B cell (primary cell): Measurements from ENCODE around the gene LRRC4C. TPM values are rescaled to one million over a fixed set of nuclear protein-coding genes. Genes with fewer than 3 reads are reported as not detected.

Source experiments
- ATAC-seq: fragments of 200-7000 bp; cut with Tn5 transposase; one replicate; pipeline ENCODE4 v1.10.0; 2021; ENCODE audit warnings: low read depth, mild to moderate bottlenecking, moderate number of reproducible peaks, moderate library complexity
- CTCF ChIA-PET: fragments of 350-600 bp; sonication (Branson Sonifier 250); formaldehyde crosslinking; loops from one replicate; lab custom pipeline; 2021; ENCODE audit warnings: antibody characterized with exemption, inconsistent platforms; lab: Charles Lee
- POLR2A ChIA-PET: fragments of 350-600 bp; sonication (Branson Sonifier 250); formaldehyde crosslinking; loops from one replicate; lab custom pipeline; 2021; ENCODE audit warnings: antibody characterized with exemption; lab: Charles Lee
- DNase-seq: peaks from one replicate; pipeline ENCODE4 v3.0.0; 2013
- H2AFZ ChIP-seq: 2 replicates; pipeline ENCODE4 v1.6.1; 2012; ENCODE audit warnings: mild to moderate bottlenecking, low read depth, low read length; ENCODE audit not compliant: insufficient read depth, poor library complexity, severe bottlenecking
- H3K27ac ChIP-seq, 2 donors: 1 replicate in 1 of 2; 2 replicates in 1 of 2; pipeline ENCODE4 v1.5.1; 2012 to 2013; ENCODE audit warnings: low read length in 2 of 2, mild to moderate bottlenecking in 2 of 2, moderate library complexity in 1 of 2
- H3K27me3 ChIP-seq, 4 experiments: fragments of 200-600 bp in 1 of 4; sonication (generic) in 1 of 4; replicated peaks in 1 of 4; 1 replicate in 2 of 4; 2 replicates in 2 of 4; pipeline versions ENCODE4 v1.6.1 to v1.7.0; 2013 to 2016; ENCODE audit warnings: low read length in 3 of 4, mild to moderate bottlenecking in 2 of 4, mixed read lengths in 1 of 4, moderate library complexity in 1 of 4; ENCODE audit not compliant: insufficient read depth in 4 of 4, control insufficient read depth in 3 of 4; ENCODE audit errors: control extremely low read depth in 1 of 4
- H3K36me3 ChIP-seq, 2 experiments: replicated peaks in 1 of 2; 1 replicate in 1 of 2; 2 replicates in 1 of 2; pipeline versions ENCODE4 v1.6.1 to v1.7.1; 2013; ENCODE audit warnings: low read length in 1 of 2; ENCODE audit not compliant: insufficient read depth in 2 of 2, control insufficient read depth in 1 of 2; ENCODE audit errors: control extremely low read depth in 1 of 2, extremely low read depth in 1 of 2
- H3K4me1 ChIP-seq, 2 donors: fragments of 200-600 bp in 1 of 2; sonication (generic) in 1 of 2; 1 replicate in 1 of 2; 2 replicates in 1 of 2; pipeline versions ENCODE4 v1.5.1 to v1.6.1; 2013 to 2017; ENCODE audit warnings: low read length in 2 of 2; ENCODE audit not compliant: control insufficient read depth in 2 of 2, insufficient read depth in 2 of 2
- H3K4me2 ChIP-seq: replicated peaks from 2 replicates; pipeline ENCODE3; 2012; ENCODE audit warnings: mild to moderate bottlenecking, low read depth, low read length; ENCODE audit not compliant: poor library complexity, severe bottlenecking
- H3K4me3 ChIP-seq, 5 experiments: fragments of 200-600 bp in 1 of 5; sonication (generic) in 1 of 5; 1 replicate in 3 of 5; 2 replicates in 2 of 5; pipeline versions ENCODE4 v1.5.1 to v1.7.0; 2011 to 2016; ENCODE audit warnings: low read length in 4 of 5, mild to moderate bottlenecking in 4 of 5, low read depth in 2 of 5, control low read depth in 1 of 5, moderate library complexity in 1 of 5; ENCODE audit not compliant: insufficient read depth in 1 of 5; ENCODE audit errors: control extremely low read depth in 1 of 5, extremely low read depth in 1 of 5
- H3K79me2 ChIP-seq: fragments of 200-600 bp; sonication (generic); one replicate; pipeline ENCODE4 v1.6.0; 2016; ENCODE audit warnings: low read length; ENCODE audit not compliant: control insufficient read depth, insufficient read depth
- H3K9ac ChIP-seq: fragments of 200-600 bp; sonication (generic); 2 replicates; pipeline ENCODE4 v1.6.1; 2017; ENCODE audit warnings: mild to moderate bottlenecking, low read length, moderate library complexity
- H3K9me3 ChIP-seq, 3 donors: one replicate each; pipeline versions ENCODE4 v1.6.1 to v1.7.1; 2013; ENCODE audit warnings: low read length in 2 of 3; ENCODE audit not compliant: control insufficient read depth in 2 of 3, insufficient read depth in 1 of 3; ENCODE audit errors: control extremely low read depth in 1 of 3
- H4K20me1 ChIP-seq: 2 replicates; pipeline ENCODE4 v1.6.0; 2012; ENCODE audit warnings: mild to moderate bottlenecking, low read length; ENCODE audit not compliant: insufficient read depth, control insufficient read depth, poor library complexity, severe bottlenecking
- H3K27ac Mint-ChIP-seq: one replicate; pipeline ENCODE4 v1.8.0; 2021; ENCODE audit warnings: mixed read lengths
- H3K27me3 Mint-ChIP-seq: one replicate; pipeline ENCODE4 v1.8.0; 2021; ENCODE audit warnings: mixed read lengths
- H3K4me1 Mint-ChIP-seq: one replicate; pipeline ENCODE4 v1.8.0; 2021; ENCODE audit warnings: mixed read lengths
- H3K4me3 Mint-ChIP-seq: one replicate; pipeline ENCODE4 v1.8.0; 2021; ENCODE audit warnings: mixed read lengths
- H3K9me3 Mint-ChIP-seq: one replicate; pipeline ENCODE4 v1.8.0; 2022; ENCODE audit warnings: mixed read lengths; ENCODE audit not compliant: insufficient read depth
- CTCF ChIP-seq: fragments of 200-600 bp; IDR thresholded peaks from one replicate; pipeline ENCODE4 v1.8.0; 2022; ENCODE audit warnings: antibody characterized with exemption, mild to moderate bottlenecking
- EZH2 ChIP-seq: IDR thresholded peaks from 2 replicates; pipeline ENCODE4 v1.6.1; 2012; ENCODE audit warnings: borderline replicate concordance, low read depth, mild to moderate bottlenecking, moderate library complexity, low read length; ENCODE audit not compliant: insufficient read depth, poor library complexity, severe bottlenecking
- WGBS: methylation state at CpG from one replicate; pipeline ENCODE4 v1.1.5; 2013; ENCODE audit warnings: missing lambda C conversion rate; ENCODE audit not compliant: insufficient coverage; 5-methylcytosine and 5-hydroxymethylcytosine counted together
- intact Hi-C: fragments of 100-400 bp; cut with micrococcal nuclease; formaldehyde crosslinking; loops from one replicate; pipeline ENCODE4 v1.10.0; 2022
- polyA plus RNA-seq: library from polyadenylated mRNA; depleted of rRNA; stranded (reverse); fragments of >200 nt; gene quantifications from 2 replicates; pipeline ENCODE4 v1.2.3, GENCODE V29; 2012
- total RNA-seq, 2 donors: library from RNA; stranded (reverse); fragments of 120-200 nt in 1 of 2; gene quantifications; 1 replicate in 1 of 2; 2 replicates in 1 of 2; pipeline versions ENCODE4 v1.2.3 to v1.2.4, GENCODE V29; 2013 to 2022

Gene LRRC4C
- total and polyA plus RNA-seq, 2 donors (not counting 1 experiment from before 2014, with no cell fraction given) = 0.57 TPM; not detected in 1

GRCh38 chr11:40384991-40385390 lies 1074.5 kb downstream of the LRRC4C start:
- Histone ChIP-seq H3K36me3 (no peaks in the 10 kb centered on the region), H3K27me3 (no peaks in the 10 kb centered on the region), H3K79me2 (no peaks in the 10 kb centered on the region), H3K4me1 (no peaks in the 10 kb centered on the region), H3K9me3 (peaks cover 0 to 5% (median 0%) of the 10 kb centered on the region in 3 donors), H3K4me2 (no peak overlapping the region), H3K27ac (no peak overlapping the region), H4K20me1 (no peaks in the 10 kb centered on the region), H3K9ac (no peak overlapping the region), H3K4me3 (no peak overlapping the region), H2AFZ (no peak overlapping the region)
- no peak for ATAC-seq
- no peak for DNase-seq
- CTCF ChIA-PET = no interaction called here
- no peak overlapping the region for H3K27ac Mint-ChIP-seq
- H3K4me3 Mint-ChIP-seq = no peak overlapping the region
- POLR2A ChIA-PET = no interaction called here
- no peaks in the 10 kb centered on the region for H3K27me3 Mint-ChIP-seq
- no peaks in the 10 kb centered on the region for H3K4me1 Mint-ChIP-seq
- H3K9me3 Mint-ChIP-seq = no peaks in the 10 kb centered on the region
- no peak for TF ChIP-seq EZH2
- TF ChIP-seq CTCF = no peak
- WGBS = no CpG with 5 or more reads among the region's 1 CpG
- intact Hi-C loops = no loop called here

DNA sequence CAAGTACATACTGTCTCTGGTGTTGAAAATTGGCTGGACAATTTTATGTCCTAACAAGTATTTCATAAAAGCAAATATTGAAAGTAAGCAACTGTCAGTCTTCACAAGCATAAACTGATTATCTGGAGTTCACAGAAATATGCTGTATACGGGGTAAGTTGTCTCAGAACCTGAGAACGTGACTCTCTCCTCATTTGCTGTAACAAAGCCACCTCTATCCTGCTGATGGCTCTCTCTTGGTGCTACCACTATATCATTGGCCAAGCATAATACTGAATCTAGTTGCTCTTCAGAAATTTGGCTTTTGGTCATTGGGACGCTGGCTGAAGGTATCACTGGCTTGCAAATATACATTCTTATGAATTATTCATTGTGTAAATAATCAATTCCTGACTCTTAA lies 1078.0 kb downstream of the LRRC4C start:
- Histone ChIP-seq H3K9me3 (peaks cover 0 to 5% (median 0%) of the 10 kb centered on the region in 3 donors), H3K36me3 (no peaks in the 10 kb centered on the region), H2AFZ (no peak overlapping the region), H3K4me1 (no peaks in the 10 kb centered on the region), H3K79me2 (no peaks in the 10 kb centered on the region), H3K4me2 (no peak overlapping the region), H3K27ac (no peak overlapping the region), H4K20me1 (no peaks in the 10 kb centered on the region), H3K9ac (no peak overlapping the region), H3K4me3 (no peak overlapping the region), H3K27me3 (no peaks in the 10 kb centered on the region)
- no peak overlapping the region for H3K4me3 Mint-ChIP-seq
- H3K27ac Mint-ChIP-seq = no peak overlapping the region
- intact Hi-C loops = no loop called here
- H3K9me3 Mint-ChIP-seq = no peaks in the 10 kb centered on the region
- ChIA-PET POLR2A (no interaction called here), CTCF (no interaction called here)
- TF ChIP-seq CTCF (no peak), EZH2 (no peak)
- no peak for DNase-seq
- H3K4me1 Mint-ChIP-seq = no peaks in the 10 kb centered on the region
- no peak for ATAC-seq
- no peaks in the 10 kb centered on the region for H3K27me3 Mint-ChIP-seq
- WGBS = 100% methylated on average over 1 of the region's 3 CpGs
